ENCODE results near the gene LRRC8C.

The LRRC8C gene

DNA sequence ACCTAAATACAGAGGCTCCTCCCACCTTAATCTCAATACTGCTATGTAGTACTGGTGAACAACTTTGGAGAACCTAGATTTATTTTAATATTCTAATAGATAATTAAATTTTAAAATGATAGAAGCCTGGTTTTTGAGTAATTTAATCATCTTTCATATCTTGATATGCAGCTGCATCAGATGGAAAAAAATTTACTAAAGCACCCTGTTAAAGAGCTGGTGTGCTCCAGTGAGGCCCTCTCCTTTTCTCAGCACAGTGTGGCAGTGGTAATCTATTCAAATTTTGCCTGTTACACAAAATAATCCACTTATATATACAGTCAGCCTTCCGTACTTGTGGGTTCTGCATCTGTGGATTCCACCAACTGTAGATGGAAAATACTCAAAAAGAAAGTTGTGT lies 82.8 kb downstream of the LRRC8C start:
- no peak for DNase-seq (ENCODE audit: low read depth)
- no peak for TF ChIP-seq CTCF (IDR thresholded peaks at IDR 0.05; ENCODE audit: insufficient read depth, low read depth, low read length, missing control alignments)
- H3K4me3 ChIP-seq (ENCODE audit: low read length) = no peak overlapping the region

GRCh38 chr1:89719502-89720306 lies 86.8 kb downstream of the LRRC8C start:
- DNase-seq (ENCODE audit: low read depth) = peak; percentile 85
- no peak overlapping the region for H3K4me3 ChIP-seq (ENCODE audit: low read length)
- peak; percentile 10 for TF ChIP-seq CTCF (IDR thresholded peaks at IDR 0.05; ENCODE audit: insufficient read depth, low read depth, low read length, missing control alignments)

DNA sequence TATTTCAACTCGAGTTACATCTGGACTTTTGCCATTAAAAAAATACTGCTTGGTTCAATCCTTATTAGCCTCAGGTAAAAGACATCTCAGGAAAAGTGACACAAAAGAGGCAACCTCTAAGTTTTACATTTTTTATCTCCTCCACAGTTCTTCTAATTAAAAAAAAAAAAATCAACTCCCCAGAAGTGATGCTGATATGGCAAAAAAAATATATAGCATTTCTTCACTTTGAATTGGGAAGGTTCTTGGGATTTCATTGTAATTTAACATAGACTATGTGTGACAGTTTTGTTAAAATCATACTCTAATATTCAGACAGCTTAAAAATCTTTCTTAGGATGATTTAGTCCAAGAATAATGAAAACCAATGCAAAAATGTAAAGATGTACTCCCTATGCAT lies 87.9 kb downstream of the LRRC8C start:
- no peak overlapping the region for H3K4me3 ChIP-seq (ENCODE audit: low read length)
- TF ChIP-seq CTCF (IDR thresholded peaks at IDR 0.05; ENCODE audit: insufficient read depth, low read depth, low read length, missing control alignments) = no peak
- no peak for DNase-seq (ENCODE audit: low read depth)

GRCh38 chr1:89721351-89721750 lies 88.4 kb downstream of the LRRC8C start:
- DNase-seq (ENCODE audit: low read depth) = peak; percentile 70
- no peak overlapping the region for H3K4me3 ChIP-seq (ENCODE audit: low read length)
- no peak for TF ChIP-seq CTCF (IDR thresholded peaks at IDR 0.05; ENCODE audit: insufficient read depth, low read depth, low read length, missing control alignments)

- TF ChIP-seq CTCF (IDR thresholded peaks at IDR 0.05; ENCODE audit: insufficient read depth, low read depth, low read length, missing control alignments) = no peak
- no peak overlapping the region for H3K4me3 ChIP-seq (ENCODE audit: low read length)
- no peak for DNase-seq (ENCODE audit: low read depth)
These were observed 90.2 kb downstream of the LRRC8C start for GRCh38 chr1:89723144-89723543.

DNA sequence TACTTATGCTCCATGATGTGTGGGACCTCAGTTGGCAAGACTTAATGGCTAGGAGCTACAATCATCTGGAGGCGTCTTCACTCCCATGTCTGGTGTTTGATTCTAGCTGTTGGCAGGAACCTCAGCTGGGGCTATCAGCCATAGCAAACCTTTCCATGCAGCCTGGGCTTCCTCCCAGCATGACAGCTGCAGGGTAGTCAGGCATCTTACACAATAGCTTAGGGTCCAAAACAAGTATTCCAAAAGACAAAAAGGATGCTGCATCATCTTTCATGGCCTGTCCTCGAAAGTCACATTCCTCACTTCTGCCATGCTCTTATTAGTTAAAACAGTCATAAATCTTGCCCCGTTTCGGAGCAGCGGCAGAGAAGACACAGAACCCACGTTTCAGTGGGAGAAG lies 90.9 kb downstream of the LRRC8C start:
- no peak overlapping the region for H3K4me3 ChIP-seq (ENCODE audit: low read length)
- DNase-seq (ENCODE audit: low read depth) = no peak
- no peak for TF ChIP-seq CTCF (IDR thresholded peaks at IDR 0.05; ENCODE audit: insufficient read depth, low read depth, low read length, missing control alignments)
